Activated CD8-positive, alpha-beta T cell treated with anti-CD3 and anti-CD28 coated beads for 36 hours (primary cell): ENCODE data around the gene TTLL12. TPM values are rescaled to one million over a fixed set of nuclear protein-coding genes. Genes with fewer than 3 reads are reported as not detected.

ENCODE experiments used
- ATAC-seq: fragments of 200-7000 bp; cut with Tn5 transposase; one replicate; pipeline ENCODE4 v1.10.0; 2021; ENCODE audit warnings: mild to moderate bottlenecking, moderate library complexity
- CTCF ChIA-PET: fragments of 350-600 bp; sonication (Branson Sonifier 250); formaldehyde crosslinking; loops from one replicate; lab custom pipeline; 2021; ENCODE audit warnings: antibody characterized with exemption; lab: Charles Lee
- POLR2A ChIA-PET: fragments of 350-600 bp; sonication (Branson Sonifier 250); formaldehyde crosslinking; loops from one replicate; lab custom pipeline; 2021; ENCODE audit warnings: antibody characterized with exemption; lab: Charles Lee
- DNase-seq: peaks from one replicate; pipeline ENCODE4 v3.0.0-alpha.2; 2020
- H3K27ac Mint-ChIP-seq: one replicate; pipeline ENCODE4 v1.8.0; 2021; ENCODE audit warnings: mild to moderate bottlenecking, mixed read lengths
- H3K27me3 Mint-ChIP-seq: one replicate; pipeline ENCODE4 v1.8.0; 2021; ENCODE audit warnings: mixed read lengths
- H3K36me3 Mint-ChIP-seq: one replicate; pipeline ENCODE4 v1.8.0; 2021; ENCODE audit warnings: low read depth, mixed read lengths
- H3K4me1 Mint-ChIP-seq: one replicate; pipeline ENCODE4 v1.8.0; 2021; ENCODE audit warnings: low read depth, mixed read lengths
- H3K4me3 Mint-ChIP-seq: one replicate; pipeline ENCODE4 v1.8.0; 2021; ENCODE audit warnings: mild to moderate bottlenecking, moderate library complexity, mixed read lengths
- H3K9me3 Mint-ChIP-seq: one replicate; pipeline ENCODE4 v1.8.0; 2021; ENCODE audit warnings: mixed read lengths
- intact Hi-C: fragments of 100-400 bp; cut with micrococcal nuclease; formaldehyde crosslinking; loops from one replicate; pipeline ENCODE4 v1.10.0; 2022
- total RNA-seq, 2 experiments: library from RNA; stranded (reverse); gene quantifications; one replicate each; pipeline ENCODE4 v1.2.3, GENCODE V29; 2021
- TF ChIP-seq, protein P1 (sequence below): fragments of 200-600 bp; IDR thresholded peaks from one replicate; pipeline ENCODE4 v1.8.0; 2022; ENCODE audit warnings: antibody characterized with exemption, mild to moderate bottlenecking

The TTLL12 gene
- total RNA-seq, 2 experiments from 2014 or later, result 83.5 to 86.0 TPM

DNA sequence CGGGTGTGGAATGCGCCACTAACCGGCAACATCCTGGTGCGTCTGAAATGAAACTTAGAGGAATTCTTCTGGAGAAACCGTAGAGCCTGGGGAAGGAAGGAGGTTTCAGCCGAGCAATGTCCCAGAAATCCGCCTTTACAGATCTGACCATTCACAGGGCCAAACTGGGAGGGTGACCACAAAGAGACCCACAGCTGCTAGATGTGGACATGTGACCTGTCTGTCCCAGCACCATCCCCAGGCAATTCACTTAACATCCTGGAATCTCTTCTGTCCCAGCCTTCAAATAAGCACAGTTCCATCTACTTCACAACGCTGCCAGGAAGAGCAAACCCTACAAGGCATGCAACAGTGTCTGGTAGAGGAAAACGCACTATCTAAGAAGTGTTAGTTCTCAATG lies 53.5 kb downstream of the TTLL12 start:
- no peak overlapping the region for H3K4me3 Mint-ChIP-seq
- H3K9me3 Mint-ChIP-seq, result no peaks in the 10 kb centered on the region
- ATAC-seq, result no peak
- no peaks in the 10 kb centered on the region for H3K27me3 Mint-ChIP-seq
- DNase-seq, result no peak
- TF ChIP-seq, protein P1, sequence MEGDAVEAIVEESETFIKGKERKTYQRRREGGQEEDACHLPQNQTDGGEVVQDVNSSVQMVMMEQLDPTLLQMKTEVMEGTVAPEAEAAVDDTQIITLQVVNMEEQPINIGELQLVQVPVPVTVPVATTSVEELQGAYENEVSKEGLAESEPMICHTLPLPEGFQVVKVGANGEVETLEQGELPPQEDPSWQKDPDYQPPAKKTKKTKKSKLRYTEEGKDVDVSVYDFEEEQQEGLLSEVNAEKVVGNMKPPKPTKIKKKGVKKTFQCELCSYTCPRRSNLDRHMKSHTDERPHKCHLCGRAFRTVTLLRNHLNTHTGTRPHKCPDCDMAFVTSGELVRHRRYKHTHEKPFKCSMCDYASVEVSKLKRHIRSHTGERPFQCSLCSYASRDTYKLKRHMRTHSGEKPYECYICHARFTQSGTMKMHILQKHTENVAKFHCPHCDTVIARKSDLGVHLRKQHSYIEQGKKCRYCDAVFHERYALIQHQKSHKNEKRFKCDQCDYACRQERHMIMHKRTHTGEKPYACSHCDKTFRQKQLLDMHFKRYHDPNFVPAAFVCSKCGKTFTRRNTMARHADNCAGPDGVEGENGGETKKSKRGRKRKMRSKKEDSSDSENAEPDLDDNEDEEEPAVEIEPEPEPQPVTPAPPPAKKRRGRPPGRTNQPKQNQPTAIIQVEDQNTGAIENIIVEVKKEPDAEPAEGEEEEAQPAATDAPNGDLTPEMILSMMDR, result no peak
- intact Hi-C loops, result no loop called here
- peaks cover 5% of the 10 kb centered on the region for H3K4me1 Mint-ChIP-seq
- ChIA-PET POLR2A (interaction anchor here (1.2 kb wide), 1 partner anchor 53 kb away, joined by 3 read pairs; no protein-coding TSS in a partner anchor), CTCF (no interaction called here)
- no peak overlapping the region for H3K27ac Mint-ChIP-seq
- peaks cover 28% of the 10 kb centered on the region for H3K36me3 Mint-ChIP-seq

DNA sequence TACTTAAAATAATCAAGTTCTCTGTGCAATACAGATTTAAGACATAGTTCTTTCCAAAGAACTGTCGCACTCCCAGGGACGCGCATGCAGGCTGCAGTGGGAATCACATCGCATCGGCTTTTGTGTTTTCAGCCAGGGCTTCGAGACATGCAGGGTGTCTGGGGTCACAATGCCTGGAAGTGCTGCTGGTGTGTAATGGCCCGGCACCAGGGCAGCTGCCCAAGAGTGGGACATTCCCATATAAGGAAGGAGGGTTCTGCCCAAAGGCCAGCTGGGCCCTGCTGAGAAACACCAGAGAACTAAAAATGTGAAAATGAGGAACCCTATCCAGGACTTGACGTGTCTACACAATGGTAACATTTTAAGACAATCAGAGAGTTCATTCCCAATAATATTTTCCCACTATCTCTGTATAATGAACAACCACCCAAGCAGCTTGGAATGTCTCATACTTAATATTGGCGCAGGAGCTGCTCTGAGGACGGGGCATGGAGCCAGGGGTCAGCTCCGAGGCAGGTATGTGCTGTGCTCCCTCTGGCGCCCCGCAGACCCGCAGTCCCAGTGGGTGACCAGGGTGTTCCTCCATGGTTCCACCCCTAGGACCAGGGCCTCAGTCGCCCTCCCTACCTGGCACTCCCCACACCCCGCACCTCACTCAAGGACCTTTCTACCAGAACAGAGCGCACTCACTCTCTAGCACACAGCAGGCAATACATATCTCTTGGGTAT lies 55.0 kb downstream of the TTLL12 start:
- TF ChIP-seq, protein P1, result no peak
- Mint-ChIP-seq H3K4me3 (no peak overlapping the region), H3K9me3 (no peaks in the 10 kb centered on the region), H3K27me3 (no peaks in the 10 kb centered on the region), H3K4me1 (peaks cover 15% of the 10 kb centered on the region), H3K36me3 (peaks cover 26% of the 10 kb centered on the region), H3K27ac (no peak overlapping the region)
- CTCF ChIA-PET, result no interaction called here
- intact Hi-C loops, result no loop called here
- DNase-seq (no peak), ATAC-seq (no peak)
- POLR2A ChIA-PET, result interaction anchor here (0.9 kb wide), 1 partner anchor 517 kb away, joined by 3 read pairs; the partner anchor contains the start of gene POLDIP3

DNA sequence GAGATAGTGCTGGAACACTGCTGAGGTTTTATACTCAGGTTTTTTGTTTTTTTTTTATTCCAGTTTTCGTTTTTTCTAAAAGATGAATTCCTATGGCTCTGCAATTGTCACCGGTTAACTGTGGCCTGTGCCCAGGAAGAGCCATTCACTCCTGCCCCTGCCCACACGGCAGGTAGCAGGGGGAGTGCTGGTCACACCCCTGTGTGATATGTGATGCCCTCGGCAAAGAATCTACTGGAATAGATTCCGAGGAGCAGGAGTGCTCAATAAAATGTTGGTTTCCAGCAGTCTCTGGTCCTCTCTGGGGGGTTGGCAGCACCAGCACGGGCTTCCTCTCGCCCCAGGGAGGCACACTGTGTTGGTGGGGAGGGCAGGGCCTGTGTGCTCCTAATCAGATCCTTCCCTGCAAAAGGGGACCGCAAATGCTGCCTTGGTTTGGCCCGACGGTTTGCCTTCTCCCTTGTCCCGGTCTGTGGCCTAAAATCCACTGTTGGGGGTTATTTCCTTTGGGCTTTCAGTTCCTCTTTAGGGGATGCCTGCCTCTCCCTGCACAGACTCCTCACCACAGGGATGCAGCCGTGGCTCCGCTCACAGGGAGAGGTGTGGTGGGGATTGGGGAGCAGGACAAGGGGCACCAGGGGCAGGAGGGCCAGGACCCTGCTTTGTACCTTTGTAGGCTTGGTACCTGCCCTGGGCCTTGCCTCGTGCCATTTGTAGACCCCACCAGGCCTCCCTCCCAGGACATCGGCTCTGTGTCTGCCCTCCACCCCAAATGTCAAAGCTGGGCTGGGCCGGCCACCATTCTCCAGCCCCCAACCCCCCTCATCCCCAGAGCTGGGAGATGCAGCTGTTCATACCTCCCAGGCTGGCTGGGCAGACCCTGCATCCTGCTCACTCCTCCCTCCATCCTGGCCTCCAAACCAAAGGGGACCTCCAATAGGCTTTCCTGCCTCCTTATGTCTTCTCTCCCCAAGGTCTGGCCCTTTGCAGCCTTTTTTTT lies 57.2 kb downstream of the TTLL12 start:
- ChIA-PET CTCF (interaction anchor here (0.7 kb wide), 1 partner anchor 9 kb away, joined by 3 read pairs; no protein-coding TSS in a partner anchor), POLR2A (interaction anchor here (1.1 kb wide), 1 partner anchor 165 kb away, joined by 3 read pairs; no protein-coding TSS in a partner anchor)
- H3K27me3 Mint-ChIP-seq, result no peaks in the 10 kb centered on the region
- TF ChIP-seq, protein P1, result no peak
- H3K36me3 Mint-ChIP-seq, result peaks cover 22% of the 10 kb centered on the region
- intact Hi-C loops, result no loop called here
- DNase-seq (no peak), ATAC-seq (no peak)
- no peak overlapping the region for H3K4me3 Mint-ChIP-seq
- no peaks in the 10 kb centered on the region for H3K9me3 Mint-ChIP-seq
- H3K4me1 Mint-ChIP-seq, result peaks cover 17% of the 10 kb centered on the region
- H3K27ac Mint-ChIP-seq, result no peak overlapping the region

DNA sequence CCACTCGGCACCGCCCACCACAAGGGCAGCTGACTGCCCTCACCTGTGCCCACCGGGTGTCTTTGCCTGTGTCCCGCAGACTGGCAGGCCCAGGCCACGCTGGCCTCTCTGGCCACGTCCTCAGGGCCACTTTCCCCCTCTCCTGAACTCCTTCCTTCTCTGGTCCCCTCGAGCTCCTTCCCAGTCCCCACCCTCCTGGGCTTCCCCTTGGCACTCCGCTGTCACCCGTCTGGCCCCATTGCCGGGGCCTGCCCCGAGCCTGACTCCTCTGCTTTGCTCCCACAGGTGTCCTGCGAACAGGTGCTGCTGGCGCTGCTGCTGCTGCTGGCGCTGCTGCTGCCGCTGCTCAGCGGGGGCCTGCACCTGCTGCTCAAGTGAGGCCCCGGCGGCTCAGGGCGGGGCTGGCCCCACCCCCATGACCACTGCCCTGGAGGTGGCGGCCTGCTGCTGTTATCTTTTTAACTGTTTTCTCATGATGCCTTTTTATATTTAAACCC lies 58.0 kb downstream of the TTLL12 start:
- Mint-ChIP-seq H3K27ac (no peak overlapping the region), H3K36me3 (peaks cover 17% of the 10 kb centered on the region), H3K9me3 (no peaks in the 10 kb centered on the region), H3K4me1 (peaks cover 17% of the 10 kb centered on the region), H3K4me3 (no peak overlapping the region), H3K27me3 (no peaks in the 10 kb centered on the region)
- ChIA-PET POLR2A (no interaction called here), CTCF (no interaction called here)
- intact Hi-C loops, result no loop called here
- TF ChIP-seq, protein P1, result no peak
- ATAC-seq (no peak), DNase-seq (peak; percentile 14)
